Heart left ventricle (tissue), 16 donors: Measurements from ENCODE around the gene OSM. TPM values are rescaled to one million over a fixed set of nuclear protein-coding genes. Genes with fewer than 3 reads are reported as not detected.

ENCODE experiments used
- ATAC-seq, 4 donors: fragments of 200-7000 bp; cut with Tn5 transposase; one replicate each; pipeline ENCODE4 v1.9.1; 2020 to 2022; ENCODE audit warnings: moderate library complexity in 4 of 4, mild to moderate bottlenecking in 3 of 4, moderate number of reproducible peaks in 1 of 4
- DNase-seq, 5 donors: peaks; one replicate each; pipeline ENCODE4 v3.0.0-alpha.2; 2020
- H3K27ac ChIP-seq, 12 donors: fragments of 200-600 bp; sonication (generic) in 4 of 12; one replicate each; pipeline versions ENCODE4 v1.5.0 to v1.8.0; 2016 to 2022; ENCODE audit warnings: mild to moderate bottlenecking in 2 of 12
- H3K27me3 ChIP-seq, 9 donors: fragments of 200-600 bp; sonication (generic) in 2 of 9; one replicate each; pipeline versions ENCODE4 v1.5.1 to v1.8.0; 2016 to 2022; ENCODE audit warnings: mild to moderate bottlenecking in 3 of 9
- H3K36me3 ChIP-seq, 9 donors: fragments of 200-600 bp; sonication (generic) in 2 of 9; one replicate each; pipeline versions ENCODE4 v1.5.0 to v1.8.0; 2018 to 2022; ENCODE audit warnings: mild to moderate bottlenecking in 2 of 9
- H3K4me1 ChIP-seq, 12 donors: fragments of 200-600 bp; sonication (generic) in 4 of 12; one replicate each; pipeline versions ENCODE4 v1.5.0 to v1.8.0; 2016 to 2022; ENCODE audit warnings: mild to moderate bottlenecking in 3 of 12
- H3K4me3 ChIP-seq, 12 donors: fragments of 200-600 bp; sonication (generic) in 4 of 12; one replicate each; pipeline versions ENCODE4 v1.5.0 to v1.8.0; 2017 to 2022; ENCODE audit warnings: mild to moderate bottlenecking in 9 of 12, moderate library complexity in 4 of 12
- H3K9me3 ChIP-seq, 12 donors: fragments of 200-600 bp; sonication (generic) in 4 of 12; one replicate each; pipeline versions ENCODE4 v1.5.0 to v1.8.0; 2016 to 2022; ENCODE audit warnings: mild to moderate bottlenecking in 1 of 12
- CTCF ChIP-seq, 12 donors: fragments of 200-600 bp; sonication (generic) in 4 of 12; IDR thresholded peaks; one replicate each; pipeline versions ENCODE4 v1.5.0 to v1.8.0; 2018 to 2022; ENCODE audit warnings: antibody characterized with exemption in 12 of 12, mild to moderate bottlenecking in 5 of 12
- POLR2A ChIP-seq, 2 donors: fragments of 450-650 bp; IDR thresholded peaks; one replicate each; pipeline ENCODE4 v1.6.1; 2017; ENCODE audit warnings: antibody characterized with exemption in 2 of 2, mild to moderate bottlenecking in 2 of 2, moderate library complexity in 2 of 2
- WGBS, 4 donors: extraction: QIAGEN DNeasy Blood & Tissue Kit in 2 of 4; methylation state at CpG; one replicate each; pipeline versions ENCODE4 v1.1.5 to v1.1.7; 2013 to 2018; 5-methylcytosine and 5-hydroxymethylcytosine counted together
- intact Hi-C, 10 donors: fragments of 100-400 bp; cut with DNase I; formaldehyde crosslinking; loops; one replicate each; pipeline versions ENCODE4 v1.11.1 to v1.14.2; 2022
- polyA plus RNA-seq, 2 donors: library from polyadenylated mRNA; stranded (reverse); fragments of 200-250 nt; gene quantifications; one replicate each; pipeline ENCODE4 v1.2.3, GENCODE V29; 2013
- total RNA-seq, 9 donors: library from RNA; depleted of rRNA in 2 of 9; stranded (reverse); fragments of >200 nt in 2 of 9; fragmentation: NEBNext Ultra II Directional in 3 of 9; extraction: Animal tissue kit (Norgen Biotek cat#: 25700) in 3 of 9; gene quantifications; one replicate each; pipeline versions ENCODE4 v1.1.0 to v1.2.4, GENCODE V29; 2016 to 2023
- donor health status: ischemic (EF 13 %, LVEDD 7.1; RV severe dilation, severe dysfunction).
- donor health status: healthy with polysubstance abuse.
- donor health status: DM: no; HTN: yes; CAD: no.
- donor health status: DM: no; HTN: no; CAD: no.
- donor health status: ischemic (EF 25% LVEDD 6.9; RV normal size, moderate dysfunction).
- donor health status: ischemic (EF 25% LVEDD 5.7; RV mildly dilated, moderate dysfunction).
- donor health status: healthy.
- donor health status: DM: yes; HTN: yes; CAD: no.
- donor health status: ischemic (EF 35%, LVEDD 5.7; RV mildly dilated, moderate dysfunction).
- donor health status: nonischemic (EF 11% LVEDD 7.7; RV severe dilation, severe dysfunction).
- donor health status: DM: yes; HTN: yes; CAD: no.
- donor health status: PGD.
- donor health status: ischemic (EF 29% LVEDD 5.4; RV normal size, mild dysfunction).
- donor health status: nonischemic (EF 23%, LVEDD 6.1; RV moderate dilation, normal function).

OSM gene
- total and polyA plus RNA-seq, 11 donors, result 0.17 to 5.0 (median 0.27) TPM; not detected in 2

GRCh38 chr22:30254314-30254713 is 12.3 kb downstream of the OSM start:
- DNase-seq (no peak), ATAC-seq (no peak)
- 51 to 67% (median 62%) methylated on average over 3 to 6 of the region's 6 CpGs for WGBS, 4 donors
- Histone ChIP-seq H3K9me3 (no peaks in the 10 kb centered on the region), H3K27ac (no peak overlapping the region), H3K4me1 (peaks cover 0 to 47% (median 15%) of the 10 kb centered on the region in 12 donors), H3K27me3 (peaks cover 0 to 10% (median 0%) of the 10 kb centered on the region in 9 donors), H3K4me3 (no peak overlapping the region), H3K36me3 (no peaks in the 10 kb centered on the region)
- TF ChIP-seq POLR2A (IDR thresholded peaks at IDR 0.05) (no peak), CTCF (IDR thresholded peaks at IDR 0.05) (no peak)
- intact Hi-C loops, result loop anchor here in 6 of 10 donors (2.0 to 5.0 kb wide), 2 partner anchors 47 to 146 kb away; no protein-coding TSS in a partner anchor

- Histone ChIP-seq H3K27ac (peak overlapping the region in 6 of 12 donors; percentile 10 to 70 (median 39)), H3K36me3 (no peaks in the 10 kb centered on the region), H3K27me3 (peaks cover 0 to 20% (median 4%) of the 10 kb centered on the region in 9 donors), H3K9me3 (no peaks in the 10 kb centered on the region), H3K4me1 (peaks cover 0 to 52% (median 17%) of the 10 kb centered on the region in 12 donors), H3K4me3 (peak overlapping the region in 1 of 12 donors; percentile 2)
- WGBS, 4 donors, result 21 to 36% (median 27%) methylated on average over 7 to 22 of the region's 22 CpGs
- intact Hi-C loops, result loop anchor here in 3 of 10 donors (2.0 to 5.0 kb wide), 2 partner anchors 46 to 145 kb away; no protein-coding TSS in a partner anchor
- ATAC-seq (peak in 3 of 4 donors; percentile 9 to 57 (median 44)), DNase-seq (peak; percentile 71 to 88 (median 81))
- TF ChIP-seq POLR2A (IDR thresholded peaks at IDR 0.05) (no peak), CTCF (IDR thresholded peaks at IDR 0.05) (no peak)
These were observed 13.3 kb downstream of the OSM start for GRCh38 chr22:30253205-30253852.

- Histone ChIP-seq H3K4me1 (peaks cover 0 to 52% (median 17%) of the 10 kb centered on the region in 12 donors), H3K9me3 (no peaks in the 10 kb centered on the region), H3K4me3 (no peak overlapping the region), H3K27me3 (peaks cover 0 to 26% (median 9%) of the 10 kb centered on the region in 9 donors), H3K27ac (peak overlapping the region in 6 of 12 donors; percentile 10 to 70 (median 48)), H3K36me3 (no peaks in the 10 kb centered on the region)
- intact Hi-C loops, result loop anchor here in 3 of 10 donors (2.0 to 5.0 kb wide), 2 partner anchors 45 to 144 kb away; no protein-coding TSS in a partner anchor
- WGBS, 4 donors, result 65 to 77% (median 74%) methylated on average over 21 to 22 of the region's 22 CpGs
- TF ChIP-seq CTCF (IDR thresholded peaks at IDR 0.05) (no peak), POLR2A (IDR thresholded peaks at IDR 0.05) (no peak)
- ATAC-seq (no peak), DNase-seq (no peak)
These were observed 14.0 kb downstream of the OSM start for GRCh38 chr22:30252411-30253204.

GRCh38 chr22:30251711-30252110 is 14.9 kb downstream of the OSM start:
- H3K27me3 ChIP-seq, result peaks cover 2 to 33% (median 18%) of the 10 kb centered on the region in 9 donors
- peaks cover 0 to 59% (median 19%) of the 10 kb centered on the region in 12 donors for H3K4me1 ChIP-seq
- no peak for ATAC-seq

More at GRCh38 chr22:30251711-30252110, 14.9 kb downstream of the OSM start:
- WGBS, 4 donors, result 36 to 64% (median 48%) methylated on average over 10 of the region's 10 CpGs
- Histone ChIP-seq H3K27ac (peak overlapping the region in 4 of 12 donors; percentile 19 to 70 (median 55)), H3K9me3 (no peaks in the 10 kb centered on the region), H3K4me3 (no peak overlapping the region), H3K36me3 (no peaks in the 10 kb centered on the region)
- DNase-seq, result peak in 2 of 5 donors; percentile 59 to 75
- intact Hi-C loops, result loop anchor here in 3 of 10 donors (2.0 to 5.0 kb wide), 2 partner anchors 44 to 143 kb away; no protein-coding TSS in a partner anchor
- TF ChIP-seq POLR2A (IDR thresholded peaks at IDR 0.05) (no peak), CTCF (IDR thresholded peaks at IDR 0.05) (no peak)
